ENCODE data around the gene DNAJB9.

Gene DNAJB9

GRCh38 chr7:108576116-108576515, 6.4 kb downstream of the DNAJB9 start:
- FAIRE-seq, result no peak
- no peak for TF ChIP-seq TAF1 (IDR thresholded peaks at IDR 0.05; ENCODE audit: borderline replicate concordance, low read depth, low read length)
- TF ChIP-seq POLR2A (IDR thresholded peaks at IDR 0.05; ENCODE audit: low read depth, low read length), result no peak
- no peak for TF ChIP-seq POLR2AphosphoS5 (IDR thresholded peaks at IDR 0.05; ENCODE audit: low read depth, low read length)

GRCh38 chr7:108578937-108579336, 9.3 kb downstream of the DNAJB9 start:
- FAIRE-seq, result no peak
- no peak for DNase-seq (ENCODE audit: insufficient read length)
- TF ChIP-seq POLR2A (IDR thresholded peaks at IDR 0.05; ENCODE audit: low read depth, low read length) (no peak), POLR2AphosphoS5 (IDR thresholded peaks at IDR 0.05; ENCODE audit: low read depth, low read length) (no peak), TAF1 (IDR thresholded peaks at IDR 0.05; ENCODE audit: borderline replicate concordance, low read depth, low read length) (no peak)

More at GRCh38 chr7:108576116-108576515, 6.4 kb downstream of the DNAJB9 start:
- no peak for DNase-seq (ENCODE audit: insufficient read length)

GRCh38 chr7:108580298-108580697, 10.6 kb downstream of the DNAJB9 start:
- FAIRE-seq (no peak), DNase-seq (ENCODE audit: insufficient read length) (no peak)
- TF ChIP-seq POLR2AphosphoS5 (IDR thresholded peaks at IDR 0.05; ENCODE audit: low read depth, low read length), result no peak
- no peak for TF ChIP-seq TAF1 (IDR thresholded peaks at IDR 0.05; ENCODE audit: borderline replicate concordance, low read depth, low read length)
- no peak for TF ChIP-seq POLR2A (IDR thresholded peaks at IDR 0.05; ENCODE audit: low read depth, low read length)

- TF ChIP-seq POLR2AphosphoS5 (IDR thresholded peaks at IDR 0.05; ENCODE audit: low read depth, low read length) (no peak), TAF1 (IDR thresholded peaks at IDR 0.05; ENCODE audit: borderline replicate concordance, low read depth, low read length) (no peak), POLR2A (IDR thresholded peaks at IDR 0.05; ENCODE audit: low read depth, low read length) (no peak)
- DNase-seq (ENCODE audit: insufficient read length) (no peak), FAIRE-seq (no peak)
Measured at GRCh38 chr7:108581655-108582491, 12.2 kb downstream of the DNAJB9 start.

GRCh38 chr7:108584211-108584610, 14.5 kb downstream of the DNAJB9 start:
- no peak for DNase-seq (ENCODE audit: insufficient read length)
- TF ChIP-seq TAF1 (IDR thresholded peaks at IDR 0.05; ENCODE audit: borderline replicate concordance, low read depth, low read length) (no peak), POLR2AphosphoS5 (IDR thresholded peaks at IDR 0.05; ENCODE audit: low read depth, low read length) (no peak), POLR2A (IDR thresholded peaks at IDR 0.05; ENCODE audit: low read depth, low read length) (no peak)
- FAIRE-seq, result no peak

GRCh38 chr7:108585843-108586242, 16.2 kb downstream of the DNAJB9 start:
- TF ChIP-seq POLR2AphosphoS5 (IDR thresholded peaks at IDR 0.05; ENCODE audit: low read depth, low read length) (no peak), POLR2A (IDR thresholded peaks at IDR 0.05; ENCODE audit: low read depth, low read length) (no peak), TAF1 (IDR thresholded peaks at IDR 0.05; ENCODE audit: borderline replicate concordance, low read depth, low read length) (no peak)
- FAIRE-seq, result no peak
- no peak for DNase-seq (ENCODE audit: insufficient read length)

- FAIRE-seq, result no peak
- TF ChIP-seq POLR2A (IDR thresholded peaks at IDR 0.05; ENCODE audit: low read depth, low read length) (no peak), POLR2AphosphoS5 (IDR thresholded peaks at IDR 0.05; ENCODE audit: low read depth, low read length) (no peak), TAF1 (IDR thresholded peaks at IDR 0.05; ENCODE audit: borderline replicate concordance, low read depth, low read length) (no peak)
- no peak for DNase-seq (ENCODE audit: insufficient read length)
Measured at GRCh38 chr7:108586274-108586710, 16.6 kb downstream of the DNAJB9 start.

- TF ChIP-seq TAF1 (IDR thresholded peaks at IDR 0.05; ENCODE audit: borderline replicate concordance, low read depth, low read length) (no peak), POLR2AphosphoS5 (IDR thresholded peaks at IDR 0.05; ENCODE audit: low read depth, low read length) (no peak), POLR2A (IDR thresholded peaks at IDR 0.05; ENCODE audit: low read depth, low read length) (no peak)
- FAIRE-seq (no peak), DNase-seq (ENCODE audit: insufficient read length) (no peak)
Measured at GRCh38 chr7:108589199-108589598, 19.5 kb downstream of the DNAJB9 start.

GRCh38 chr7:108589874-108590273, 20.2 kb downstream of the DNAJB9 start:
- no peak for FAIRE-seq
- no peak for DNase-seq (ENCODE audit: insufficient read length)

GRCh38 chr7:108590606-108591005, 20.9 kb downstream of the DNAJB9 start:
- DNase-seq (ENCODE audit: insufficient read length) (no peak), FAIRE-seq (no peak)
- TF ChIP-seq POLR2A (IDR thresholded peaks at IDR 0.05; ENCODE audit: low read depth, low read length), result no peak
- TF ChIP-seq TAF1 (IDR thresholded peaks at IDR 0.05; ENCODE audit: borderline replicate concordance, low read depth, low read length), result no peak
- TF ChIP-seq POLR2AphosphoS5 (IDR thresholded peaks at IDR 0.05; ENCODE audit: low read depth, low read length), result no peak

More at GRCh38 chr7:108589874-108590273, 20.2 kb downstream of the DNAJB9 start:
- TF ChIP-seq TAF1 (IDR thresholded peaks at IDR 0.05; ENCODE audit: borderline replicate concordance, low read depth, low read length) (no peak), POLR2AphosphoS5 (IDR thresholded peaks at IDR 0.05; ENCODE audit: low read depth, low read length) (no peak), POLR2A (IDR thresholded peaks at IDR 0.05; ENCODE audit: low read depth, low read length) (no peak)

GRCh38 chr7:108592646-108593201, 23.1 kb downstream of the DNAJB9 start:
- FAIRE-seq (no peak), DNase-seq (ENCODE audit: insufficient read length) (no peak)
- TF ChIP-seq TAF1 (IDR thresholded peaks at IDR 0.05; ENCODE audit: borderline replicate concordance, low read depth, low read length) (no peak), POLR2A (IDR thresholded peaks at IDR 0.05; ENCODE audit: low read depth, low read length) (no peak), POLR2AphosphoS5 (IDR thresholded peaks at IDR 0.05; ENCODE audit: low read depth, low read length) (no peak)

- FAIRE-seq (no peak), DNase-seq (ENCODE audit: insufficient read length) (no peak)
- TF ChIP-seq POLR2A (IDR thresholded peaks at IDR 0.05; ENCODE audit: low read depth, low read length), result no peak
- TF ChIP-seq POLR2AphosphoS5 (IDR thresholded peaks at IDR 0.05; ENCODE audit: low read depth, low read length), result no peak
- no peak for TF ChIP-seq TAF1 (IDR thresholded peaks at IDR 0.05; ENCODE audit: borderline replicate concordance, low read depth, low read length)
Measured at GRCh38 chr7:108596560-108596959, 26.9 kb downstream of the DNAJB9 start.

Data from GM12892 (cell line).